ENCODE data around the gene SCAF8. TPM values are rescaled to one million over a fixed set of nuclear protein-coding genes. Genes with fewer than 3 reads are reported as not detected.

SCAF8 gene
- polyA plus RNA-seq, 1 experiment, result 13.1 TPM

DNA sequence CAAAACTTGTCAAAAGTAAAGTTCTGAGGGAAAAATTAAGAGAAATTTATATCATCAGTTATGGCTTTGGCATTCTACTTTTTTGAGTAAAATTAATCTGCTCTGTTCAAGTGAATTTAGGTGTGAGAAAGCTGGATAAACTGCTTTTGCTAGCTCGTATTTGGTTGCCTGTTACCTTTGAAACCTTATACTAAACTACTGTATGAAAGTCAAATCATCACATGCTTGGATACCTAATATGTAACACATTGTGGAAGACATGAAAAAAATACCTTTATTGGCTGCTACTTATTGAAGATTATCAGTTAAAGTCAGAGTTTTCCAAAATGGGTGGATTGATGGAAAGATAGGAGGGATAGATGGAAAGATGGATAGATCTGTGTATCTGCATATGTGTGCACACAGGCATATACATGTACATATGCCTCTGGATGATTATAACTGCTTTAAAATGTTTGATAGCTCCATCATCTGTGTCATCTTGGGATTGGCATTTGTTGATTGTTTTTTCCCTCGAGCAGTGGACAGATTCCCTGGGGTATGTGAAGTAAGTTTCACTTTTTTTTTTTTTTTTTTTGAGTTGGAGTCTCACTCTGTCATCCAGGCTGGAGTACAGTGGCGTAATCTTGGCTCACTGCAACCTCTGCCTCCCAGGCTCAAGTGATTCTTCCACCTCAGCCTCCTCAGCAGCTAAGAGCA is 24.3 kb downstream of the SCAF8 start:
- H3K4me3 ChIP-seq (ENCODE audit: low read depth, low read length), result no peak overlapping the region
- ChIA-PET CTCF (no interaction called here), POLR2A (no interaction called here)
- DNase-seq (ENCODE audit: low read depth), result no peak
- TF ChIP-seq, protein P1, sequence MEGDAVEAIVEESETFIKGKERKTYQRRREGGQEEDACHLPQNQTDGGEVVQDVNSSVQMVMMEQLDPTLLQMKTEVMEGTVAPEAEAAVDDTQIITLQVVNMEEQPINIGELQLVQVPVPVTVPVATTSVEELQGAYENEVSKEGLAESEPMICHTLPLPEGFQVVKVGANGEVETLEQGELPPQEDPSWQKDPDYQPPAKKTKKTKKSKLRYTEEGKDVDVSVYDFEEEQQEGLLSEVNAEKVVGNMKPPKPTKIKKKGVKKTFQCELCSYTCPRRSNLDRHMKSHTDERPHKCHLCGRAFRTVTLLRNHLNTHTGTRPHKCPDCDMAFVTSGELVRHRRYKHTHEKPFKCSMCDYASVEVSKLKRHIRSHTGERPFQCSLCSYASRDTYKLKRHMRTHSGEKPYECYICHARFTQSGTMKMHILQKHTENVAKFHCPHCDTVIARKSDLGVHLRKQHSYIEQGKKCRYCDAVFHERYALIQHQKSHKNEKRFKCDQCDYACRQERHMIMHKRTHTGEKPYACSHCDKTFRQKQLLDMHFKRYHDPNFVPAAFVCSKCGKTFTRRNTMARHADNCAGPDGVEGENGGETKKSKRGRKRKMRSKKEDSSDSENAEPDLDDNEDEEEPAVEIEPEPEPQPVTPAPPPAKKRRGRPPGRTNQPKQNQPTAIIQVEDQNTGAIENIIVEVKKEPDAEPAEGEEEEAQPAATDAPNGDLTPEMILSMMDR (IDR thresholded peaks at IDR 0.05; ENCODE audit: insufficient read depth, low read depth, low read length), result no peak
- no peaks in the 10 kb centered on the region for H3K36me3 ChIP-seq (ENCODE audit: control insufficient read depth, insufficient read depth, low read length)
- no peaks in the 10 kb centered on the region for H3K27me3 ChIP-seq (ENCODE audit: control insufficient read depth, insufficient read depth, low read length)

DNA sequence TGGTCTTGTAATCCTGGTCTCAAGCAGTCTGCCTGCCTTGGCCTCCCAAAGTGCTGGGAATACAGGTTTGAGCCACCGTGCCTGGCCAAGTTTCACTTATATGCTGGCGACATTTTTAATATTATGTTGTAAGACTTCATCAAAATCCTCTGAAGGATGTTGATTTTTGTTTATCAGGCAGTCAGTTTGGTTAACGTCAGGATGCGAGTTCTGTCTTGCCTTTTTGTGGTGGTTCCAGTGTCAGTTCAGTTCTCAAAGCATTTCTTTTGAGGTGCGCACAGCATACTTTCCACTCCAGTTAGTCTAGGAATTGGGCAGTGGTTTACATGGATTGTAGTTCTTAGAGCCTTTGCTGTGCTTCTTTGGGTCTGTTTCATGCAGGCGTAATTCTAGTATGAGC is 24.9 kb downstream of the SCAF8 start:
- no peak for DNase-seq (ENCODE audit: low read depth)
- TF ChIP-seq, protein P1 (IDR thresholded peaks at IDR 0.05; ENCODE audit: insufficient read depth, low read depth, low read length), result no peak
- ChIA-PET POLR2A (no interaction called here), CTCF (no interaction called here)
- Histone ChIP-seq H3K27me3 (ENCODE audit: control insufficient read depth, insufficient read depth, low read length) (no peaks in the 10 kb centered on the region), H3K36me3 (ENCODE audit: control insufficient read depth, insufficient read depth, low read length) (no peaks in the 10 kb centered on the region), H3K4me3 (ENCODE audit: low read depth, low read length) (no peak overlapping the region)

DNA sequence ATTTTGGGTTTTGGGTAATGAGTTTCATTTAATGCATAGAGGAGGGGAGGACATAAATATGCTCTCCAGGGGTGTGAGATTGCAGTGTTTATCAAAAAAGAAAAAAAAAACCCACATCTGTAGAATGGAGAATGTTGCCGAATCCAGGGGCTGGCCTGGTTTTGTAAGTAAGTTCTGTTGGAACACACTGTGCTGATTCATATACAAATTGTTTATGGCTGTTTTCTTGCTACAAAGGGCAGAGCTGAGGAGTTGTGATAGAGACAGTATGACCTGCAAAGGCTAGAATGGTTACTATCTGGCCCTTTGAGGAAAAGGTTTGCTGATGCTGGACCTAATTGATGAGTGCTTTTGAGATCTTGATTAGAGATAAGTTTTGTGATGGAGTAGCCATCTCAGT is 30.4 kb downstream of the SCAF8 start:
- no peak for DNase-seq (ENCODE audit: low read depth)
- no peak overlapping the region for H3K4me3 ChIP-seq (ENCODE audit: low read depth, low read length)
- POLR2A ChIA-PET, result no interaction called here
- H3K27me3 ChIP-seq (ENCODE audit: control insufficient read depth, insufficient read depth, low read length), result no peaks in the 10 kb centered on the region
- TF ChIP-seq, protein P1 (IDR thresholded peaks at IDR 0.05; ENCODE audit: insufficient read depth, low read depth, low read length), result no peak
- no peaks in the 10 kb centered on the region for H3K36me3 ChIP-seq (ENCODE audit: control insufficient read depth, insufficient read depth, low read length)
- CTCF ChIA-PET, result no interaction called here

DNA sequence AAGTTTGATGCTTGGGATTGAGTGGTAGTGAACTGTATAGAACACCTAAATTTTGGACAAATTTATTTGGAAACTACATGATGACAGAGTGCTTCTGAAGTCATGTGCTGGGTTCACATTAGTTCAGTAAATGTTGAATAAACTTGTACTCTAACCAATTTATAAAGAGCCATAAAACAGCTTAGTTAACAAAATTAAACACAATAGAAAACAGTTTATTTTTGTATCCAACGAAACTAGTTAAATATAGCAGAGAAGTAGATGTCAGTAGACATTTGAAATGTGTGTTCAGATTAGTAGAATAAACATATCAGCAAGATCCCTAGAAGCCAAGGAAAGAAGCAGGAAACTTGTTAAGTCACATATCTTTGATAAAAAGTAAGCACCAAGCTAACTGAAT is 32.1 kb downstream of the SCAF8 start:
- DNase-seq (ENCODE audit: low read depth), result no peak
- POLR2A ChIA-PET, result no interaction called here
- H3K4me3 ChIP-seq (ENCODE audit: low read depth, low read length), result no peak overlapping the region
- H3K27me3 ChIP-seq (ENCODE audit: control insufficient read depth, insufficient read depth, low read length), result no peaks in the 10 kb centered on the region
- CTCF ChIA-PET, result no interaction called here
- TF ChIP-seq, protein P1 (IDR thresholded peaks at IDR 0.05; ENCODE audit: insufficient read depth, low read depth, low read length), result no peak
- H3K36me3 ChIP-seq (ENCODE audit: control insufficient read depth, insufficient read depth, low read length), result no peaks in the 10 kb centered on the region

DNA sequence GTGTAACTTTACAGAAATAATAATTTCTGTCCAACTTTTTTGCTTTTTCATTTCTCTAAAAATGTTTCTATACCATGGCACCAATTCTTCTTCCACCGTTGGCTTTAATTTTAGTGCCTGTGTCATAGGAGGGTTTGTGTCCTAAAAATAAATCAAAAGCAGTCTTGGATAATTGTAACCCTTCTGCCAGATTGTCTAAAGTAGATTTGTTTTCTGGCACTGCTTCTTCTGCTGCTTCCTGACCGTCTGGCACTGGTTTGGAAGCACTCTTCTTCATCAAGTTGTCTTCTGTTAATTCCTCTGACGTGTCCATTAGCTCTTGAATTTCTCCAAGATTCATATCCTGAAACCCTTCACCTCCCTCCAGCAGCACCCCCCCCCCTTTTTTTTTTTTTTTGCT is 33.1 kb downstream of the SCAF8 start:
- DNase-seq (ENCODE audit: low read depth), result no peak
- ChIA-PET POLR2A (interaction anchor here (0.6 kb wide), 1 partner anchor 37 kb away, joined by 14 read pairs; no protein-coding TSS in a partner anchor), CTCF (no interaction called here)
- H3K4me3 ChIP-seq (ENCODE audit: low read depth, low read length), result no peak overlapping the region
- no peaks in the 10 kb centered on the region for H3K27me3 ChIP-seq (ENCODE audit: control insufficient read depth, insufficient read depth, low read length)
- no peaks in the 10 kb centered on the region; the same call in 1 of the 2 replicates for H3K36me3 ChIP-seq (ENCODE audit: control insufficient read depth, insufficient read depth, low read length)
- TF ChIP-seq, protein P1 (IDR thresholded peaks at IDR 0.05; ENCODE audit: insufficient read depth, low read depth, low read length), result no peak
